CD4-positive, alpha-beta T cell (primary cell): ENCODE data around the gene IPO11. TPM values are rescaled to one million over a fixed set of nuclear protein-coding genes. Genes with fewer than 3 reads are reported as not detected.
A peak's percentile ranks its signal among the peaks of the same experiment; 100 is the strongest.

Experiments
- ATAC-seq: fragments of 200-7000 bp; cut with Tn5 transposase; one replicate; pipeline ENCODE4 v1.10.0; 2022; ENCODE audit warnings: mild to moderate bottlenecking; ENCODE audit not compliant: poor library complexity
- CTCF ChIA-PET: fragments of 350-600 bp; sonication (Branson Sonifier 250); formaldehyde crosslinking; loops from one replicate; lab custom pipeline; 2021; ENCODE audit warnings: antibody characterized with exemption, inconsistent platforms; lab: Charles Lee
- POLR2A ChIA-PET: fragments of 350-600 bp; sonication (Branson Sonifier 250); formaldehyde crosslinking; loops from one replicate; lab custom pipeline; 2021; ENCODE audit warnings: antibody characterized with exemption, inconsistent platforms; lab: Charles Lee
- DNase-seq, 14 experiments: peaks; one replicate each; pipeline ENCODE4 v3.0.0-alpha.2; 2013 to 2020; ENCODE audit warnings: mixed read lengths in 2 of 14
- H3K27ac ChIP-seq, 2 donors: one replicate each; pipeline versions ENCODE4 v1.5.1 to v1.7.0; 2013; ENCODE audit warnings: low read length in 2 of 2, low read depth in 1 of 2, mild to moderate bottlenecking in 1 of 2
- H3K27me3 ChIP-seq, 2 experiments: 1 replicate in 1 of 2; 2 replicates in 1 of 2; pipeline versions ENCODE4 v1.6.1 to v1.7.0; 2013; ENCODE audit warnings: low read length in 2 of 2, control low read depth in 1 of 2, mild to moderate bottlenecking in 1 of 2, moderate library complexity in 1 of 2; ENCODE audit not compliant: insufficient read depth in 2 of 2, control insufficient read depth in 1 of 2
- H3K36me3 ChIP-seq: one replicate; pipeline ENCODE4 v1.6.1; 2013; ENCODE audit warnings: low read length, control low read depth; ENCODE audit not compliant: insufficient read depth
- H3K4me1 ChIP-seq: one replicate; pipeline ENCODE4 v1.6.1; 2013; ENCODE audit warnings: low read length, control low read depth; ENCODE audit not compliant: insufficient read depth
- H3K4me3 ChIP-seq: one replicate; pipeline ENCODE4 v1.5.1; 2013; ENCODE audit warnings: mild to moderate bottlenecking, low read length, moderate library complexity
- H3K9me3 ChIP-seq, 2 experiments: 1 replicate in 1 of 2; 2 replicates in 1 of 2; pipeline versions ENCODE4 v1.6.1 to v1.7.0; 2013; ENCODE audit warnings: low read length in 2 of 2, mild to moderate bottlenecking in 2 of 2, control low read depth in 1 of 2, moderate library complexity in 1 of 2; ENCODE audit not compliant: control insufficient read depth in 1 of 2, insufficient read depth in 1 of 2
- H3K27ac Mint-ChIP-seq: one replicate; pipeline ENCODE4 v1.8.0; 2020; ENCODE audit warnings: mixed read lengths
- H3K27me3 Mint-ChIP-seq: one replicate; pipeline ENCODE4 v1.8.0; 2021; ENCODE audit warnings: mixed read lengths
- H3K36me3 Mint-ChIP-seq: one replicate; pipeline ENCODE4 v1.8.0; 2021; ENCODE audit warnings: low read depth, mixed read lengths
- H3K4me1 Mint-ChIP-seq: one replicate; pipeline ENCODE4 v1.8.0; 2021; ENCODE audit warnings: low read depth, mixed read lengths
- H3K4me3 Mint-ChIP-seq: one replicate; pipeline ENCODE4 v1.8.0; 2020; ENCODE audit warnings: mild to moderate bottlenecking, mixed read lengths
- H3K9me3 Mint-ChIP-seq: one replicate; pipeline ENCODE4 v1.8.0; 2020; ENCODE audit warnings: mixed read lengths
- CTCF ChIP-seq: fragments of 200-600 bp; IDR thresholded peaks from one replicate; pipeline ENCODE4 v1.8.0; 2022; ENCODE audit warnings: antibody characterized with exemption, mild to moderate bottlenecking
- intact Hi-C, 2 experiments: fragments of 100-400 bp; cut with DNase I in 1 of 2; cut with micrococcal nuclease in 1 of 2; formaldehyde crosslinking; loops; one replicate each; pipeline versions ENCODE4 v1.15.1 to v1.9.0; 2023 to 2025; cut with DNase I, micrococcal nuclease
- total RNA-seq, 174 experiments: library from RNA in 2 of 174; stranded (reverse) in 2 of 174; gene quantifications; one replicate each; pipeline ENCODE4 v1.2.3 and lab custom pipeline; 2021 to 2026

The IPO11 gene
- total RNA-seq, 2 experiments from 2014 or later = 15.1 to 16.1 TPM

- Mint-ChIP-seq H3K27ac (no peak overlapping the region), H3K4me3 (no peak overlapping the region), H3K36me3 (peaks cover 12% of the 10 kb centered on the region), H3K4me1 (peaks cover 30% of the 10 kb centered on the region), H3K27me3 (no peaks in the 10 kb centered on the region), H3K9me3 (no peaks in the 10 kb centered on the region)
- TF ChIP-seq CTCF = no peak
- DNase-seq = no peak
- ChIA-PET CTCF (no interaction called here), POLR2A (no interaction called here)
- H3K27ac ChIP-seq = no peak overlapping the region
- no peak for ATAC-seq
- no peak overlapping the region for H3K4me3 ChIP-seq
- intact Hi-C loops = no loop called here
- H3K4me1 ChIP-seq = no peaks in the 10 kb centered on the region
- no peaks in the 10 kb centered on the region for H3K36me3 ChIP-seq
- H3K27me3 ChIP-seq = no peaks in the 10 kb centered on the region
- no peaks in the 10 kb centered on the region for H3K9me3 ChIP-seq
Observed at GRCh38 chr5:62574599-62574998, 162.0 kb downstream of the IPO11 start.

DNA sequence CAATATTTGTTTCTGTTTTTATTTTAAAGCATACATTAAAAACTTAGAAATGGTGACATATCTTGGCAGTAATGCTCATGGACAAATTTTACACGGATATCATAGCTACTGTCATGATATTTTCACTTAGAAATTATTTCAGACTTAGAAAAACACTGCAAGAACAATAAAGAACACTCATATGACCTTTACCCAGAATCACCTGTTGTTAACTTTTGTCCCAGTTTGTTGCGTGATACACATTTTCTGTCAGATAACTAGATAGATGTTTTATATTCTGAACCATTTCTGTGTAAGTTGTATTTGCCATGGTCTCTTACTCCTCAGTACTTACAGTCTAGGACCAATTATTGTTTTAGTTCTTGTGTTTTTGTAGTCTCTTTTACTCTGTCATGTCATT, 162.5 kb downstream of the IPO11 start:
- ATAC-seq = no peak
- Histone ChIP-seq H3K4me1 (no peaks in the 10 kb centered on the region), H3K36me3 (no peaks in the 10 kb centered on the region), H3K27me3 (no peaks in the 10 kb centered on the region), H3K9me3 (no peaks in the 10 kb centered on the region), H3K4me3 (no peak overlapping the region), H3K27ac (no peak overlapping the region)
- no peak for TF ChIP-seq CTCF
- ChIA-PET POLR2A (no interaction called here), CTCF (no interaction called here)
- Mint-ChIP-seq H3K36me3 (peaks cover 10% of the 10 kb centered on the region), H3K9me3 (no peaks in the 10 kb centered on the region), H3K4me3 (no peak overlapping the region), H3K27ac (peak overlapping the region; percentile 19), H3K27me3 (no peaks in the 10 kb centered on the region), H3K4me1 (peaks cover 31% of the 10 kb centered on the region)
- DNase-seq = no peak
- intact Hi-C loops = loop anchor here in 1 of 2 experiments (5.0 kb wide), 1 partner anchor 163 kb away; the partner anchor contains the start of gene IPO11

GRCh38 chr5:62575489-62575888, 162.9 kb downstream of the IPO11 start:
- Histone ChIP-seq H3K27ac (no peak overlapping the region), H3K9me3 (no peaks in the 10 kb centered on the region), H3K4me3 (no peak overlapping the region), H3K36me3 (no peaks in the 10 kb centered on the region), H3K4me1 (no peaks in the 10 kb centered on the region), H3K27me3 (no peaks in the 10 kb centered on the region)
- intact Hi-C loops = loop anchor here in 1 of 2 experiments (5.0 kb wide), 1 partner anchor 163 kb away; the partner anchor contains the start of gene IPO11
- Mint-ChIP-seq H3K27me3 (no peaks in the 10 kb centered on the region), H3K4me3 (no peak overlapping the region), H3K4me1 (peaks cover 32% of the 10 kb centered on the region), H3K36me3 (peaks cover 6% of the 10 kb centered on the region), H3K9me3 (no peaks in the 10 kb centered on the region), H3K27ac (peak overlapping the region; percentile 19)
- DNase-seq = no peak
- ATAC-seq = no peak
- TF ChIP-seq CTCF = no peak
- ChIA-PET CTCF (no interaction called here), POLR2A (no interaction called here)
